ENCODE measurements around the gene TNIP2. TPM values are rescaled to one million over a fixed set of nuclear protein-coding genes. Genes with fewer than 3 reads are reported as not detected.

The TNIP2 gene
- total and polyA plus RNA-seq, 2 of the 13 experiments (the other 11 are each of a cell fraction or from before 2014, with no cell fraction given), result 25.6 to 38.0 TPM

DNA sequence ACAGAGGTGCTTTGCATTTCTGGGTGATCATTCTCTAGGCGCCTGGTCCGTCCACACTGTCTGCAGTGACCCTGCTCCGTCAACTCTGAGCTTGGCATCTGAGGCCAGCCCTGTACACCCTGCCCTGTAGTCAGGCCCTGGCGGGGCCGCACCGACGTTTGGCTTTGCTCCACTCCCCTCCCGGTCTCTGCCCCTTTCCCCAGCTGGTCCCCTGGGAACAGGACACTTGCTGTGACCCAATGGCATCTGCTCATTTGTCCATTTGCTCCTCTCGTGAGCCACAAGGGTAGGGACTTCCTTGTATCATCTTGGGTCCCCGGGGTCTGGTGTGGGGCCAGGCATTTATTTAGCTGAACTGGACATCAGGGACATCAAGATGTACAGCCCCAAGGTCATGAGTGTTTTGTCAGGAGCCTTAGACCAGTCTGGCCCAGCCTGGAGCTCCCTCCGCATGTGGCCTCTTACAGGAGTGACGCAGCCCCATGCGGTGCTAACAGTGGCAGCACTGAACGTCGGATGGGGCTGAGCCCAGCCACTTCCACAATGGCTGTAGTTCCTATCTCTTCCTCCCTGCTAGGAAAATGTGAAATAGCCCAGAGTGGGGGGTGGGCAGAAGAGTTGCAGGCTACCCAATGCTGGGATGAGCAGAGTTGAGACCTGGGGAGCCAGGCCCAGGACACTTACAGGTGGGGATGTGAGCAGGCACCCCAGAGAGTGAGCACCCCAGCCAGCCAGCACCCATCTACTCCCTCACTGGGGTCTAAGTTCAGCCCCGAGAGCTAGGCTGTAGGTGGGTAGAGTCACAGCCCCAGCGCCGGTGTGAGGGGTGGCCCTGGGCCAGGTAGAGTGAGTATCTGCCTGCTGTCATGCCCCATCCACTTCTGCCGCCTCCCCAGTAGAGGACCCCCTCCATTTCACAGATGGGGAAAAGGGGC lies 34.7 kb upstream of the TNIP2 start (continued):
- TF ChIP-seq, protein P1, sequence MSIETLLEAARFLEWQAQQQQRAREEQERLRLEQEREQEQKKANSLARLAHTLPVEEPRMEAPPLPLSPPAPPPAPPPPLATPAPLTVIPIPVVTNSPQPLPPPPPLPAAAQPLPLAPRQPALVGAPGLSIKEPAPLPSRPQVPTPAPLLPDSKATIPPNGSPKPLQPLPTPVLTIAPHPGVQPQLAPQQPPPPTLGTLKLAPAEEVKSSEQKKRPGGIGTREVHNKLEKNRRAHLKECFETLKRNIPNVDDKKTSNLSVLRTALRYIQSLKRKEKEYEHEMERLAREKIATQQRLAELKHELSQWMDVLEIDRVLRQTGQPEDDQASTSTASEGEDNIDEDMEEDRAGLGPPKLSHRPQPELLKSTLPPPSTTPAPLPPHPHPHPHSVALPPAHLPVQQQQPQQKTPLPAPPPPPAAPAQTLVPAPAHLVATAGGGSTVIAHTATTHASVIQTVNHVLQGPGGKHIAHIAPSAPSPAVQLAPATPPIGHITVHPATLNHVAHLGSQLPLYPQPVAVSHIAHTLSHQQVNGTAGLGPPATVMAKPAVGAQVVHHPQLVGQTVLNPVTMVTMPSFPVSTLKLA (IDR thresholded peaks at IDR 0.05), result peak; percentile 65

DNA sequence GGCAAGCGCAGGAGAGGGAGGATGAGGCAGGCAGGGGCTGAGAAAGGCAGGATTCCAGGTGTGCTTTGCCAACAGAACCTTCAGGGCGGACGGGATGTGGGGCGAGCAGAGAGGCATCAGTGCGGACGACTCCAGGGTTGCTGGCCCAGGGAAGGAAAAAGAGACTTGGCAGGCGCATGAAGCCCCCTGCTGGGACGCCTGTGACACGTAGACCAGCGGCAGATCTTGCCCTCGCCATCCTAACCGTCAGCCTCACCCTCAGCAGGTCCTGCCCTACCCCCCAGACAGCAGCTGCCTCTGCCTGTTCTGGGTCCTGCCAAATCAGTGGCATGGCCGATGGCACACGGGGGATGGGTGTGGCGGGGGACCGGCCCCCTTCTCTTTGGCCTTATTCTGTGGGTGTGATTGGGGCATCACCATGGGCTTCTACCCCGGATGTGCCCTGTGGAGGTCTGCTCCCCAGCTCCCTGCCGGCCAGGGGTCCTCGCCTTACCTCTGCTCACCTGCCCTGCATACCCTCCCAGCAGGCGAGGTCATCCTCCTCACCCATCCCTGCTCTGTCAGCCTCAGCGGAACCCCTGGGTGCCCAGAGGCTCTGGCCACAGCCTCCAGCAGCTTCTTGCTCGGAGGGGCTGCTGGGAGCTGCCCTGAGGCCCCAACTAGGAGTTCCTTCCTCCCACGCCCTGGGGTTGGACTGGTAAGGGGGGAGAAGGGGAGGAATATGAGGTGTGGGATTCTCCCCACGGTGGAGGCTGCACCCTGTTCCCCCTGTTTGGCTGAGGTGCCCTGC lies 33.9 kb upstream of the TNIP2 start:
- H3K79me2 ChIP-seq (ENCODE audit: insufficient read depth, low read length), result peaks cover 15% of the 10 kb centered on the region
- H3K27ac ChIP-seq (ENCODE audit: extremely low read length, insufficient read depth, low read length), result no peak overlapping the region
- peak overlapping the region; percentile 88 for H3K4me2 ChIP-seq (ENCODE audit: low read depth, low read length)
- BruUV-seq (replicated peaks), result no TSS peak
- no peak overlapping the region for H2AFZ ChIP-seq (ENCODE audit: low read length)
- no peaks in the 10 kb centered on the region for H4K20me1 ChIP-seq (ENCODE audit: insufficient read depth, low read length)
- in situ Hi-C loops (cut with HindIII; ENCODE audit: extremely low pct_ligation_motif_present, low pct_unique_long_range_greater_than_20kb), result loop anchor here (5.0 kb wide), 1 partner anchor 33 kb away; the partner anchor contains the start of gene TNIP2
- DNase-seq (ENCODE audit: low spot score) (no peak), FAIRE-seq (no peak), ATAC-seq (no peak)
- intact Hi-C loops (cut with micrococcal nuclease; ENCODE audit: unreplicated experiment), result loop anchor here (2.0 to 5.0 kb wide), 3 partner anchors 29 to 57 kb away; partner anchors contain the start of gene ADD1
- POLR2A ChIA-PET, result interaction anchor here (0.7 to 5.7 kb wide), 6 partner anchors 10 to 58 kb away, joined by 3 to 65 read pairs (median 12); partner anchors contain the start of gene TNIP2
- H3K9me3 ChIP-seq (ENCODE audit: low read length), result no peaks in the 10 kb centered on the region
- H3K9ac ChIP-seq (ENCODE audit: insufficient read depth, low read depth, low read length), result no peak overlapping the region
- CTCF ChIA-PET (ENCODE audit: low intra/inter-chr PET ratio, low total read pairs), result no interaction called here
- no peaks in the 10 kb centered on the region for H3K36me3 ChIP-seq (replicated peaks in 1 of 2; ENCODE audit: control insufficient read depth in 1 of 2, insufficient read depth in 2 of 2, low read length in 2 of 2)
- 55% methylated on average over 11 of the region's 24 CpGs for WGBS (ENCODE audit: low lambda C conversion rate)
- H3K4me3 ChIP-seq (replicated peaks in 1 of 3; ENCODE audit: insufficient read depth in 1 of 3, low read depth in 2 of 3, low read length in 3 of 3), result peak overlapping the region in 1 of 3 experiments; percentile 73; a peak in 1 of 6 replicates
- peaks cover 93% of the 10 kb centered on the region for H3K4me1 ChIP-seq (ENCODE audit: insufficient read depth, low read length)
- no peaks in the 10 kb centered on the region for H3K27me3 ChIP-seq (ENCODE audit: control insufficient read depth in 1 of 2, insufficient read depth in 2 of 2, low read length in 2 of 2)
- TF ChIP-seq STAG1 (CRISPR knock-in tag; IDR thresholded peaks at IDR 0.05), result peak; percentile 46
- peak; percentile 80; the same call in 1 of the 2 replicates for TF ChIP-seq HNRNPL (IDR thresholded peaks at IDR 0.05; ENCODE audit: low read depth, low read length)
- TF ChIP-seq, protein P2, sequence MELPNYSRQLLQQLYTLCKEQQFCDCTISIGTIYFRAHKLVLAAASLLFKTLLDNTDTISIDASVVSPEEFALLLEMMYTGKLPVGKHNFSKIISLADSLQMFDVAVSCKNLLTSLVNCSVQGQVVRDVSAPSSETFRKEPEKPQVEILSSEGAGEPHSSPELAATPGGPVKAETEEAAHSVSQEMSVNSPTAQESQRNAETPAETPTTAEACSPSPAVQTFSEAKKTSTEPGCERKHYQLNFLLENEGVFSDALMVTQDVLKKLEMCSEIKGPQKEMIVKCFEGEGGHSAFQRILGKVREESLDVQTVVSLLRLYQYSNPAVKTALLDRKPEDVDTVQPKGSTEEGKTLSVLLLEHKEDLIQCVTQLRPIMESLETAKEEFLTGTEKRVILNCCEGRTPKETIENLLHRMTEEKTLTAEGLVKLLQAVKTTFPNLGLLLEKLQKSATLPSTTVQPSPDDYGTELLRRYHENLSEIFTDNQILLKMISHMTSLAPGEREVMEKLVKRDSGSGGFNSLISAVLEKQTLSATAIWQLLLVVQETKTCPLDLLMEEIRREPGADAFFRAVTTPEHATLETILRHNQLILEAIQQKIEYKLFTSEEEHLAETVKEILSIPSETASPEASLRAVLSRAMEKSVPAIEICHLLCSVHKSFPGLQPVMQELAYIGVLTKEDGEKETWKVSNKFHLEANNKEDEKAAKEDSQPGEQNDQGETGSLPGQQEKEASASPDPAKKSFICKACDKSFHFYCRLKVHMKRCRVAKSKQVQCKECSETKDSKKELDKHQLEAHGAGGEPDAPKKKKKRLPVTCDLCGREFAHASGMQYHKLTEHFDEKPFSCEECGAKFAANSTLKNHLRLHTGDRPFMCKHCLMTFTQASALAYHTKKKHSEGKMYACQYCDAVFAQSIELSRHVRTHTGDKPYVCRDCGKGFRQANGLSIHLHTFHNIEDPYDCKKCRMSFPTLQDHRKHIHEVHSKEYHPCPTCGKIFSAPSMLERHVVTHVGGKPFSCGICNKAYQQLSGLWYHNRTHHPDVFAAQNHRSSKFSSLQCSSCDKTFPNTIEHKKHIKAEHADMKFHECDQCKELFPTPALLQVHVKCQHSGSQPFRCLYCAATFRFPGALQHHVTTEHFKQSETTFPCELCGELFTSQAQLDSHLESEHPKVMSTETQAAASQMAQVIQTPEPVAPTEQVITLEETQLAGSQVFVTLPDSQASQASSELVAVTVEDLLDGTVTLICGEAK (IDR thresholded peaks at IDR 0.05), result no peak
- TF ChIP-seq, protein P2 (CRISPR knock-in tag; IDR thresholded peaks at IDR 0.05), result no peak
- peak; percentile 34 for TF ChIP-seq ZNF883 (CRISPR knock-in tag; IDR thresholded peaks at IDR 0.05; ENCODE audit: not compliant biosample characterization)
- TF ChIP-seq, protein P1 (IDR thresholded peaks at IDR 0.05), result no peak
